Adipocyte (in vitro differentiated cells): Measurements from ENCODE around the gene NELFA.

Source experiments
- DNase-seq: peaks from one replicate; pipeline ENCODE4 v3.0.0-alpha.2; 2015; ENCODE audit warnings: low read depth
- H3K27me3 ChIP-seq: replicated peaks from 2 replicates; pipeline ENCODE4 v1.7.0; 2013; ENCODE audit warnings: mild to moderate bottlenecking, low read length, moderate library complexity; ENCODE audit not compliant: control insufficient read depth, insufficient read depth
- H3K36me3 ChIP-seq: 2 replicates; pipeline ENCODE4 v1.7.0; 2013; ENCODE audit warnings: low read length, mild to moderate bottlenecking, moderate library complexity; ENCODE audit not compliant: control insufficient read depth, insufficient read depth, severe bottlenecking
- H3K4me1 ChIP-seq: 2 replicates; pipeline ENCODE4 v1.7.0; 2013; ENCODE audit warnings: mild to moderate bottlenecking, low read length, moderate library complexity; ENCODE audit not compliant: control insufficient read depth, insufficient read depth
- H3K4me3 ChIP-seq: 2 replicates; pipeline ENCODE4 v1.7.0; 2013; ENCODE audit warnings: mild to moderate bottlenecking, low read length, moderate library complexity
- H3K9ac ChIP-seq: 2 replicates; pipeline ENCODE4 v1.7.0; 2013; ENCODE audit warnings: mild to moderate bottlenecking, low read length, moderate library complexity
- H3K9me3 ChIP-seq: 2 replicates; pipeline ENCODE4 v1.7.0; 2013; ENCODE audit warnings: mild to moderate bottlenecking, low read length, moderate library complexity; ENCODE audit not compliant: control insufficient read depth

Gene NELFA

GRCh38 chr4:2045518-2045951, 36.8 kb upstream of the NELFA start:
- Histone ChIP-seq H3K9ac (no peak overlapping the region), H3K9me3 (no peaks in the 10 kb centered on the region), H3K36me3 (no peaks in the 10 kb centered on the region), H3K4me3 (no peak overlapping the region), H3K4me1 (peaks cover 4% of the 10 kb centered on the region), H3K27me3 (peaks cover 14% of the 10 kb centered on the region)
- DNase-seq = no peak

GRCh38 chr4:2044542-2045517, 36.1 kb upstream of the NELFA start:
- Histone ChIP-seq H3K4me3 (no peak overlapping the region), H3K4me1 (peaks cover 4% of the 10 kb centered on the region), H3K27me3 (peaks cover 10% of the 10 kb centered on the region), H3K36me3 (no peaks in the 10 kb centered on the region), H3K9ac (no peak overlapping the region), H3K9me3 (no peaks in the 10 kb centered on the region)
- DNase-seq = no peak

- Histone ChIP-seq H3K9ac (no peak overlapping the region), H3K9me3 (no peaks in the 10 kb centered on the region), H3K4me1 (peaks cover 4% of the 10 kb centered on the region), H3K36me3 (no peaks in the 10 kb centered on the region), H3K27me3 (peaks cover 10% of the 10 kb centered on the region), H3K4me3 (no peak overlapping the region)
- no peak for DNase-seq
Measured at GRCh38 chr4:2044119-2044485, 35.3 kb upstream of the NELFA start.

- H3K9ac ChIP-seq = no peak overlapping the region
- no peak overlapping the region for H3K4me3 ChIP-seq
- H3K36me3 ChIP-seq = no peaks in the 10 kb centered on the region
- peaks cover 10% of the 10 kb centered on the region for H3K27me3 ChIP-seq
- no peak for DNase-seq
- peaks cover 4% of the 10 kb centered on the region for H3K4me1 ChIP-seq
- no peaks in the 10 kb centered on the region for H3K9me3 ChIP-seq
Measured at GRCh38 chr4:2043396-2044118, 34.8 kb upstream of the NELFA start.

GRCh38 chr4:2042947-2043395, 34.2 kb upstream of the NELFA start:
- no peak for DNase-seq
- H3K27me3 ChIP-seq = peaks cover 5% of the 10 kb centered on the region
- peaks cover 4% of the 10 kb centered on the region for H3K4me1 ChIP-seq
- H3K9ac ChIP-seq = no peak overlapping the region
- H3K36me3 ChIP-seq = no peaks in the 10 kb centered on the region
- H3K9me3 ChIP-seq = no peaks in the 10 kb centered on the region
- no peak overlapping the region for H3K4me3 ChIP-seq

GRCh38 chr4:2042204-2042946, 33.6 kb upstream of the NELFA start:
- no peaks in the 10 kb centered on the region for H3K36me3 ChIP-seq
- no peak overlapping the region for H3K9ac ChIP-seq
- peak overlapping the region; percentile 84 for H3K4me3 ChIP-seq
- peaks cover 5% of the 10 kb centered on the region for H3K27me3 ChIP-seq
- no peaks in the 10 kb centered on the region for H3K9me3 ChIP-seq
- H3K4me1 ChIP-seq = peaks cover 4% of the 10 kb centered on the region
- DNase-seq = peak; percentile 67

- peak overlapping the region; percentile 84 for H3K4me3 ChIP-seq
- H3K27me3 ChIP-seq = peaks cover 10% of the 10 kb centered on the region
- no peaks in the 10 kb centered on the region for H3K9me3 ChIP-seq
- peak overlapping the region; percentile 72 for H3K9ac ChIP-seq
- H3K4me1 ChIP-seq = peaks cover 4% of the 10 kb centered on the region
- peak; percentile 93 for DNase-seq
- H3K36me3 ChIP-seq = no peaks in the 10 kb centered on the region
Measured at GRCh38 chr4:2041239-2042130, 32.7 kb upstream of the NELFA start.

- Histone ChIP-seq H3K36me3 (no peaks in the 10 kb centered on the region), H3K9ac (no peak overlapping the region), H3K9me3 (no peaks in the 10 kb centered on the region), H3K4me1 (peaks cover 4% of the 10 kb centered on the region), H3K27me3 (peaks cover 12% of the 10 kb centered on the region), H3K4me3 (no peak overlapping the region)
- DNase-seq = no peak
Measured at GRCh38 chr4:2040391-2041238, 31.8 kb upstream of the NELFA start.

- peaks cover 4% of the 10 kb centered on the region for H3K4me1 ChIP-seq
- no peaks in the 10 kb centered on the region for H3K36me3 ChIP-seq
- DNase-seq = no peak
- H3K9me3 ChIP-seq = peaks cover 3% of the 10 kb centered on the region
- H3K4me3 ChIP-seq = no peak overlapping the region
- H3K9ac ChIP-seq = no peak overlapping the region
- peaks cover 30% of the 10 kb centered on the region for H3K27me3 ChIP-seq
Measured at GRCh38 chr4:2036866-2037265, 28.1 kb upstream of the NELFA start.

GRCh38 chr4:2036327-2036726, 27.6 kb upstream of the NELFA start:
- Histone ChIP-seq H3K36me3 (no peaks in the 10 kb centered on the region), H3K4me3 (no peak overlapping the region), H3K27me3 (peaks cover 30% of the 10 kb centered on the region), H3K9me3 (peaks cover 4% of the 10 kb centered on the region), H3K4me1 (peaks cover under 1% of the 10 kb centered on the region), H3K9ac (no peak overlapping the region)
- no peak for DNase-seq
